K562 (cell line): Measurements from ENCODE around the gene TRIM47.

Experiments
- DMBX1 ChIP-seq: fragments of 250-450 bp; sonication (Bioruptor Pico); IDR thresholded peaks from 2 replicates; pipeline ENCODE4 v1.8.0; 2022; ENCODE audit warnings: inconsistent platforms, mild to moderate bottlenecking, moderate library complexity, borderline replicate concordance
- RBBP5 ChIP-seq: fragments of 200-600 bp; sonication (generic); IDR thresholded peaks from 2 replicates; pipeline ENCODE4 v1.6.1; 2012; ENCODE audit warnings: borderline replicate concordance, mild to moderate bottlenecking, low read length, control low read depth, inconsistent platforms; ENCODE audit not compliant: insufficient read depth, poor library complexity, severe bottlenecking
- RFX1 ChIP-seq: fragments of 450-650 bp; IDR thresholded peaks from 2 replicates; pipeline ENCODE4 v1.6.1; 2016; ENCODE audit warnings: mild to moderate bottlenecking, moderate library complexity
- ZBED1 ChIP-seq: IDR thresholded peaks from 2 replicates; pipeline ENCODE4 v1.6.1; 2014

DNA sequence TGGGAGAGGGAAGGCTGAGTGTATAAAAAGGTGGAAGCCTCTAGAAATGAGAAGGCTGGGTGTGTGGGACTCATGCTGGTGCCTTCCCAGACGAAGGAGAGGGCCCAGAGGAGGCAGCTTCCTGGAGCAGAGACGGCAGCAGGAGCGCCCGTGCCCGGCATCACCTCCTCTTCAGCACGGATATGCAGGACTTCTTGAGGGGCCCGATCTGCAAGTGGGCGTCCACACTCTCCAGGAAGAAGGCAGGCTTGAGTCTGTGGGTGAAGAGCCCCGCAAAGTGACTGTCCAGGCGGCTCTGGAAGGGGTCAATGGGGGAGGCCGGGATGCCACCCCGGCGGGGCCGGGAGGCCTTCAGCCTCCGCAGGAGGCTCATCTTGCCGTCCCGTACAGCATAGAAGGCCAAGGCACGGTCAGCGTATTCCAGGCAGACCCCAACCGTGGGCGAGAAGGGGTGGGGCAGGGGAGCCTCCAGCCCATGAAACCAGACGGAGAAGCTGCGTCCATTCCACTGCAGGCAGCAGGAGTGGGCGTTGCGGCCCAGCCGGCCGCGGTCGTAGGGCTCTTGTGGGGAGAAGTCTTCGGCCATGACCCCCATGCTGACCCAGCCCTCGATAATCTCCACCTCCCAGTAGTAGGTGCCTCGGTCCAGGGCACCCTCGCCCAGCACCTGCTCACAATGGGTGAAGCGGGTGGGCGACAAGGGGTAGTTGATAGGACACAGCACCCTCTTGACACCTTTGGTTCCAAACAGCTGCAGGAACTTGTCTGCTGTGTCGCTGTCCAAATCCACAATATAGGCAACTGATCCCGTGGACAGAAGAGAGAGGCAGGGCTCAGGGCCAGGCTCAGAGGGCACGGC, 3.8 kb downstream of the TRIM47 start:
- TF ChIP-seq ZBED1 = no peak
- TF ChIP-seq RBBP5 = no peak
- TF ChIP-seq RFX1 = no peak
- TF ChIP-seq DMBX1 = no peak
